ENCODE data around the gene SMPD2.

GRCh38 chr6:109393886-109394281 lies 46.6 kb upstream of the SMPD2 start:
- TF ChIP-seq CTCF (conservative IDR thresholded peaks at IDR 0.05; ENCODE audit: low read depth in 2 of 2) (no peak), POLR2AphosphoS5 (IDR thresholded peaks at IDR 0.05; ENCODE audit: low read depth) (no peak), EZH2 (IDR thresholded peaks at IDR 0.05; ENCODE audit: low read depth, unreplicated experiment) (no peak), REST (IDR thresholded peaks at IDR 0.05; ENCODE audit: unreplicated experiment) (no peak), ZNF114 (CRISPR knock-in tag; IDR thresholded peaks at IDR 0.05) (no peak), EZH2phosphoT487 (IDR thresholded peaks at IDR 0.05; ENCODE audit: unreplicated experiment) (no peak), NANOG (IDR thresholded peaks at IDR 0.05; ENCODE audit: borderline replicate concordance) (no peak), CREB1 (CRISPR knock-in tag; IDR thresholded peaks at IDR 0.05; ENCODE audit: low read depth) (no peak), STAT1 (IDR thresholded peaks at IDR 0.05; ENCODE audit: unreplicated experiment) (no peak), ZNF462 (CRISPR knock-in tag; IDR thresholded peaks at IDR 0.05) (no peak)

All from GM23338 (cell line).